ENCODE results near the gene ASIC5.
A peak's percentile ranks its signal among the peaks of the same experiment; 100 is the strongest.
"Not testable (repeated sequence)": the region's sequence is repeated elsewhere in the genome, so short reads cannot be mapped to it uniquely, and the experiment has no call there.

Gene ASIC5

GRCh38 chr4:155800685-155801343 is 65.3 kb downstream of the ASIC5 start:
- DNase-seq (ENCODE audit: low spot score), result no peak

- DNase-seq (ENCODE audit: low spot score), result no peak
These were observed 66.3 kb downstream of the ASIC5 start for GRCh38 chr4:155799794-155800123.

GRCh38 chr4:155799116-155799793 is 66.8 kb downstream of the ASIC5 start:
- peak; percentile 30 for DNase-seq (ENCODE audit: low spot score)

- DNase-seq (ENCODE audit: low spot score), result not testable (repeated sequence)
These were observed 68.5 kb downstream of the ASIC5 start for GRCh38 chr4:155797581-155797980.

GRCh38 chr4:155795991-155796390 is 70.1 kb downstream of the ASIC5 start:
- DNase-seq (ENCODE audit: low spot score), result peak; percentile 53

GRCh38 chr4:155794589-155795236 is 71.4 kb downstream of the ASIC5 start:
- DNase-seq (ENCODE audit: low spot score), result no peak

- no peak for DNase-seq (ENCODE audit: low spot score)
These were observed 76.1 kb downstream of the ASIC5 start for GRCh38 chr4:155789982-155790381.

GRCh38 chr4:155789391-155789790 is 76.7 kb downstream of the ASIC5 start:
- DNase-seq (ENCODE audit: low spot score), result peak; percentile 9

- DNase-seq (ENCODE audit: low spot score), result peak; percentile 49
These were observed 78.9 kb downstream of the ASIC5 start for GRCh38 chr4:155787113-155787710.

- no peak for DNase-seq (ENCODE audit: low spot score)
These were observed 80.2 kb downstream of the ASIC5 start for GRCh38 chr4:155785828-155786227.

GRCh38 chr4:155784637-155785036 is 81.4 kb downstream of the ASIC5 start:
- no peak for DNase-seq (ENCODE audit: low spot score)

- no peak for DNase-seq (ENCODE audit: low spot score)
These were observed 84.7 kb downstream of the ASIC5 start for GRCh38 chr4:155781249-155781831.

- DNase-seq (ENCODE audit: low spot score), result peak; percentile 14
These were observed 85.3 kb downstream of the ASIC5 start for GRCh38 chr4:155780775-155781174.
